Hepatocyte (in vitro differentiated cells): ENCODE results near the gene B4GALT2.

Experiments used
- EZH2 ChIP-seq: fragments of 200-600 bp; sonication (generic); IDR thresholded peaks from 2 replicates; pipeline ENCODE4 v1.6.1; 2016; ENCODE audit warnings: antibody characterized with exemption, mild to moderate bottlenecking, borderline replicate concordance
- EZH2phosphoT487 ChIP-seq: fragments of 200-600 bp; sonication (generic); IDR thresholded peaks from one replicate; pipeline ENCODE4 v1.6.1; 2018; ENCODE audit warnings: antibody characterized with exemption, mild to moderate bottlenecking, low read depth, moderate library complexity; ENCODE audit not compliant: unreplicated experiment, severe bottlenecking
- TF ChIP-seq, protein P1 (sequence below): fragments of 200-600 bp; sonication (generic); IDR thresholded peaks from 2 replicates; pipeline ENCODE4 v1.5.1; 2016; ENCODE audit warnings: antibody characterized with exemption, mild to moderate bottlenecking; ENCODE audit not compliant: poor library complexity

GRCh38 chr1:44033041-44033575, 54.1 kb downstream of the B4GALT2 start:
- TF ChIP-seq, protein P1, sequence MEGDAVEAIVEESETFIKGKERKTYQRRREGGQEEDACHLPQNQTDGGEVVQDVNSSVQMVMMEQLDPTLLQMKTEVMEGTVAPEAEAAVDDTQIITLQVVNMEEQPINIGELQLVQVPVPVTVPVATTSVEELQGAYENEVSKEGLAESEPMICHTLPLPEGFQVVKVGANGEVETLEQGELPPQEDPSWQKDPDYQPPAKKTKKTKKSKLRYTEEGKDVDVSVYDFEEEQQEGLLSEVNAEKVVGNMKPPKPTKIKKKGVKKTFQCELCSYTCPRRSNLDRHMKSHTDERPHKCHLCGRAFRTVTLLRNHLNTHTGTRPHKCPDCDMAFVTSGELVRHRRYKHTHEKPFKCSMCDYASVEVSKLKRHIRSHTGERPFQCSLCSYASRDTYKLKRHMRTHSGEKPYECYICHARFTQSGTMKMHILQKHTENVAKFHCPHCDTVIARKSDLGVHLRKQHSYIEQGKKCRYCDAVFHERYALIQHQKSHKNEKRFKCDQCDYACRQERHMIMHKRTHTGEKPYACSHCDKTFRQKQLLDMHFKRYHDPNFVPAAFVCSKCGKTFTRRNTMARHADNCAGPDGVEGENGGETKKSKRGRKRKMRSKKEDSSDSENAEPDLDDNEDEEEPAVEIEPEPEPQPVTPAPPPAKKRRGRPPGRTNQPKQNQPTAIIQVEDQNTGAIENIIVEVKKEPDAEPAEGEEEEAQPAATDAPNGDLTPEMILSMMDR: no peak
- no peak for TF ChIP-seq EZH2
- no peak for TF ChIP-seq EZH2phosphoT487
